ENCODE measurements around the gene PPIL6. TPM values are rescaled to one million over a fixed set of nuclear protein-coding genes. Genes with fewer than 3 reads are reported as not detected.

The PPIL6 gene
- polyA plus RNA-seq, 3 donors: 0.09 to 0.28 (median 0.14) TPM

GRCh38 chr6:109411034-109411433 lies 29.4 kb downstream of the PPIL6 start:
- Histone ChIP-seq H3K36me3 (replicated peaks in 1 of 2; ENCODE audit: control insufficient read depth in 1 of 2, insufficient read depth in 2 of 2, low read length in 2 of 2) (no peaks in the 10 kb centered on the region), H3K4me2 (replicated peaks; ENCODE audit: extremely low read depth, low read length, poor library complexity, severe bottlenecking) (no peak overlapping the region), H3K9me3 (replicated peaks in 1 of 2; ENCODE audit: control insufficient read depth in 1 of 2, insufficient read depth in 1 of 2, low read length in 2 of 2) (no peaks in the 10 kb centered on the region), H3K27ac (ENCODE audit: low read depth in 1 of 2, low read length in 2 of 2) (no peak overlapping the region), H3K27me3 (ENCODE audit: control insufficient read depth in 2 of 2, insufficient read depth in 2 of 2, low read length in 2 of 2) (no peaks in the 10 kb centered on the region), H2AFZ (ENCODE audit: insufficient read depth, low read depth, low read length, poor library complexity, severe bottlenecking) (no peak overlapping the region), H4K20me1 (ENCODE audit: insufficient read depth, low read length) (no peaks in the 10 kb centered on the region), H3K4me1 (ENCODE audit: control insufficient read depth in 1 of 2, insufficient read depth in 2 of 2, low read length in 2 of 2) (no peaks in the 10 kb centered on the region), H3K79me2 (ENCODE audit: insufficient read depth, low read length) (no peaks in the 10 kb centered on the region), H3K4me3 (replicated peaks in 1 of 3; ENCODE audit: low read depth in 2 of 3, low read length in 3 of 3) (no peak overlapping the region), H3K9ac (ENCODE audit: insufficient read depth, low read length, poor library complexity, severe bottlenecking) (no peak overlapping the region)
- no peak overlapping the region for H3K4me3 Mint-ChIP-seq
- intact Hi-C loops (cut with micrococcal nuclease): no loop called here
- DNase-seq: no peak
- no peaks in the 10 kb centered on the region for H3K36me3 Mint-ChIP-seq
- no peak overlapping the region for H3K27ac Mint-ChIP-seq
- H3K9me3 Mint-ChIP-seq: peaks cover 0 to 6% (median 0%) of the 10 kb centered on the region in 7 donors
- TF ChIP-seq CTCF (IDR thresholded peaks at IDR 0.05): no peak
- peaks cover 5% of the 10 kb centered on the region for H3K4me1 Mint-ChIP-seq
- peaks cover 0 to 6% (median 1%) of the 10 kb centered on the region in 3 donors for H3K27me3 Mint-ChIP-seq (ENCODE audit: low read depth in 3 of 3)
- WGBS (ENCODE audit: insufficient coverage): no CpG with 5 or more reads among the region's 2 CpGs

- Histone ChIP-seq H3K4me3 (replicated peaks in 1 of 3; ENCODE audit: low read depth in 2 of 3, low read length in 3 of 3) (no peak overlapping the region), H3K4me1 (ENCODE audit: control insufficient read depth in 1 of 2, insufficient read depth in 2 of 2, low read length in 2 of 2) (no peaks in the 10 kb centered on the region), H3K9ac (ENCODE audit: insufficient read depth, low read length, poor library complexity, severe bottlenecking) (no peak overlapping the region), H2AFZ (ENCODE audit: insufficient read depth, low read depth, low read length, poor library complexity, severe bottlenecking) (no peak overlapping the region), H3K27ac (ENCODE audit: low read depth in 1 of 2, low read length in 2 of 2) (no peak overlapping the region), H3K36me3 (replicated peaks in 1 of 2; ENCODE audit: control insufficient read depth in 1 of 2, insufficient read depth in 2 of 2, low read length in 2 of 2) (no peaks in the 10 kb centered on the region), H3K27me3 (ENCODE audit: control insufficient read depth in 2 of 2, insufficient read depth in 2 of 2, low read length in 2 of 2) (no peaks in the 10 kb centered on the region), H3K9me3 (replicated peaks in 1 of 2; ENCODE audit: control insufficient read depth in 1 of 2, insufficient read depth in 1 of 2, low read length in 2 of 2) (no peaks in the 10 kb centered on the region), H3K4me2 (replicated peaks; ENCODE audit: extremely low read depth, low read length, poor library complexity, severe bottlenecking) (no peak overlapping the region), H4K20me1 (ENCODE audit: insufficient read depth, low read length) (no peaks in the 10 kb centered on the region), H3K79me2 (ENCODE audit: insufficient read depth, low read length) (no peaks in the 10 kb centered on the region)
- H3K4me1 Mint-ChIP-seq: peaks cover 7% of the 10 kb centered on the region
- intact Hi-C loops (cut with micrococcal nuclease): no loop called here
- 71% methylated on average over 1 of the region's 4 CpGs for WGBS (ENCODE audit: insufficient coverage)
- TF ChIP-seq CTCF (IDR thresholded peaks at IDR 0.05): no peak
- H3K9me3 Mint-ChIP-seq: peaks cover 0 to 5% (median 0%) of the 10 kb centered on the region in 7 donors
- H3K36me3 Mint-ChIP-seq: no peaks in the 10 kb centered on the region
- H3K4me3 Mint-ChIP-seq: no peak overlapping the region
- H3K27ac Mint-ChIP-seq: no peak overlapping the region
- H3K27me3 Mint-ChIP-seq (ENCODE audit: low read depth in 3 of 3): peaks cover 0 to 3% (median 1%) of the 10 kb centered on the region in 3 donors
- DNase-seq: peak in 2 of 3 donors; percentile 57 to 58
Measured at GRCh38 chr6:109406196-109406595, 34.2 kb downstream of the PPIL6 start.
